Muscle of back (tissue), 11 donors: ENCODE results near the gene PADI3. TPM values are rescaled to one million over a fixed set of nuclear protein-coding genes. Genes with fewer than 3 reads are reported as not detected.
A peak's percentile ranks its signal among the peaks of the same experiment; 100 is the strongest.

Experiments
- DNase-seq, 3 donors: peaks; one replicate each; pipeline versions ENCODE4 v3.0.0 to v3.0.0-alpha.2; 2013
- polyA plus RNA-seq, 10 donors: library from polyadenylated mRNA; unstranded; fragments of 120-200 nt; gene quantifications; one replicate each; pipeline ENCODE4 v1.2.1, GENCODE V29; 2013; ENCODE audit not compliant: insufficient read length in 10 of 10

Gene PADI3
- polyA plus RNA-seq, 10 donors, result 0.09 to 0.11 TPM; not detected in 8

DNA sequence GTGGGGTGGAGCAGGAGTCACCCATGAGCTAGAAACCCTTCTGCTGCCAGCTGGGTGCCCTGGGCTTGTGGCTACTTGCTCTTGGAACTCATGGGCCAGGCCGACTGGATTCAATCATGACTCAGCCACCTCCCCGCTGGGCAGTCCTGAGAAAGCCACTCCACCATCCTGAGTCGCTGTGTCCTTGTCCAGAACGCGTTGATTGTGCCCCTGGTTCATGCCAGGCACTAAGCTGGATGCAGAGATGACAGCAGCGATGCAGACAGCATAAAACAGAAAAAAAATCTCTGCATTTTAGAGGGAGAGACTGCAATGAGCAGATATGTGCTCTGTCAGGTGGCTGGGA lies 33.4 kb upstream of the PADI3 start:
- DNase-seq, result no peak

DNA sequence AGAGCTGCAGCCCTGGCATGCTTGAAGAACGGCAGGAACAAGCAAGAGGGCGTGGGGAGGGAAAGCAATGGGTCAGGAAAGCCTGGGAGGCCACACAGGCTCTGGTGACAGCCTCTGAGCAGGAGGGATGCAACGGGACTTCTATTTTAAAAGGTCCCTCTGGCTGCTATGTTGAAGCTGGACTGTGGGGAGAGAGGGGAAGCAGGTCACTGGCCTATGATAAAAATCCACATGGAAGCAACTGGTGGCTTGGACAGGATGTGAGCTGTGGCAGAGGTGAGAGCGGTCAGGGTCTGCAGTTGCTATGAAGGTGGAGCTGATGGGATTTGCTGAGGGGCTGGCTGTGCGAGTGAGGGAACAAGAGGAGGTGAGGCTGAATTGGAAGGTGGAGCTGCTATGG lies 32.8 kb upstream of the PADI3 start:
- no peak for DNase-seq

DNA sequence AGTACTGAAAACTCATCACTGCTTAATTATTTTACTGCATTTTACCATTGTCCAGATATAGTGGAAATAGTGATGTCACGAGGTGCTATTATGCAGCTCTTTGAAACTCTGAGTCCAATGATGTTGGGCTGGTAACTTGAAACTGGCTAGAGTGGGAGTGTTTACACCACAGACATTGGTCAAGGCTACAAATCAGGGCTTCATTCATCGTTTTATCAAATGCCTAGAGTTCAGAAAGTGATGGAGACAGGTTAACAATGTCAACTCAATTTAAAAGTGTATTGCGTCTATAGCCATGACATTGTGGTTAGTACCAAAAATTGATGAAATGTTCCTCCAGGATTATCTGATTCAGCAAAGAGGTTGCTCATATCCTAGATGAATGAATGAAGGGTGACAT lies 31.3 kb upstream of the PADI3 start:
- no peak for DNase-seq

DNA sequence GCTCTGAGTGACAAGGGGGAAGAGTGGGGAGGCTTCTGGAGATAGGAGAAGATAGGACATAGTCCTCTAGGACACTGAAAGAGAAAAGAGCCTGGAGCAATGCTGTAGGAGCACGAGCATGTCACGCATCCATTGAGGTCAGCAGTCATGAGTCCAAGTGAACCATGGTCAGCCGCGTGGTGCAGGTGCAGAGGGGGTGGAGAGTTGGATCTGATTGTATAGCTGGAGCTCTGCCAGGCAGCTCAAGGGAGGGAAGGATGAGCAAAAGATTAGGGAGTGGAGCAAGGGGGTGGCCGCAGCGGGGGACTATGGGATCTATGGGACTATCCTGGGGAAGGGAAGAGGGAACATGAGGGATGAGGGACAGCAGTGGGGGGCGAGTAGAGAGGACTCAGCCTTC lies 30.0 kb upstream of the PADI3 start:
- no peak for DNase-seq

DNA sequence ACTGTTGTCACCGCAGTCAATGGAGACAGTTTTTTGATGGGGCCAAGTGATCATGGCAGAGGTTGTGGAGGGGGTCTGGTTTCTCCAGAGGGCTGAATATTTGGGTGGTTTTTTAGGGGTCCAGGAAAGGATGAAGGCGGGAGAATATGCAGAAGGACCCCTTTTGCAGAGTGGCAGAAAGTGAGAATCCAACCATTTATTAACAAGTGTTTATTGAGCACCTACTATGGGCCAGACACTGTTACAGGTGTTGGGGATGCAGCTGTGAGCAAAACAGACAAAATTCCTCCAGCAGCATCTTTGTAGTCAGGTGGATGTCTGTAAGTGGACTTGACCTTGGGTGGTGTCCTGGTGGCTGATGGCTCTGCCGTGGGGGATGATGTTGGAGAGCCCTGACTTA lies 28.6 kb upstream of the PADI3 start:
- no peak for DNase-seq

DNA sequence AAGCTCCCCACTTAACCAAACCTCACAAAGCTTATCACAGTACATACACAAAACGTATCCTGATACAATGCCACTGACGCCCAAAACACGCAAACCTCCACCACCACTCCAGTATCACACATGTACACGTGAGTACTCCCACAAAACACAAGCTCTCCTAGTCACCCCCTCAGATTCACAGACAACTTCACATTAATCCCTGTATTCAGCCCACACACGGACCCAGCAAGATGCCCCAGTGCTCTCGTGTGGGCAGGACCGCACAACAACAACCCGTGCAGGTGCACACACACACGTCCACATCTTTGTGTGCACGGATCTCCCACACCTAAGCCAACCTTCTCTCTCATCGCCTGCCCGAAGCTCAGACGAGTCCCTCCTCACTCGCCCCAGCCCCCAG lies 26.3 kb upstream of the PADI3 start:
- no peak for DNase-seq

DNA sequence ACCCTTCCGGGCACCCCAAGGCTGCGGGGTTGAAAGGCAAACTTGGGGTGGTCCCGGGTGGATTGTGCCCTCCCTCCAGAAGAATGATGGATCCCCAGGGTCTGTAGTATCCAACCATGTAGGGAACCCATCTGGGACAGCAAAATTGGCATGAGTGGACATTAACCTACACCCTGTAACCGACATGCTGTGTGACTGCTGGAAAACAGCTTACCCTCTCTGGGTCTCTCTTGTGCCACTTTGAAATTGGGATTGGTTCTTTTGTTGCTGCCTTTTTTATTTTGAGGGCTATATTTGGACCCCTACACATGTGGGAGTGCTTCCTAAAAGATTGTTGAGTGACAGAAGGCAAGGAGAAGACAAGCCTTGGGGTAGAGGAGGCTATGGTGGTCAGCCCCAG lies 24.5 kb upstream of the PADI3 start:
- DNase-seq, result no peak

DNA sequence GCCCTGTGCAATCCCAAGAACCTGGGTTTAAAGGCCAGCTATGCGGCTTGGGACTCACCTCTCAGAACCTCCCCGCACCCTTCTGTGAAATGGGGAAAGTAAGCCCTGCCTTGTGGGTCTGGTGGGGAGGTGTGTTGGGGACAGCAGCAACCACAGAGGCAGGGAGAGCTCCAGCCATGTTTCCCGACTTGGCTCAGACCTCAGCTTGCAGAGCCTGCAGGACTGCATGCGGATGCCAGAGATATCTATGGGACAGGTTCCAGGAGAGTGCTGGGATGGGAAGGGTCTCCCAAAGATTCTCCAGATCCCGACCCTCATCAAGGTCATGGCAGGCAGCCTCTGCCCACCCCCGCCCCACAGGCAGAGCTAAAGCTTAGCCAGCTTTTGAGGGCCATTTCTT lies 23.8 kb upstream of the PADI3 start:
- DNase-seq, result no peak

DNA sequence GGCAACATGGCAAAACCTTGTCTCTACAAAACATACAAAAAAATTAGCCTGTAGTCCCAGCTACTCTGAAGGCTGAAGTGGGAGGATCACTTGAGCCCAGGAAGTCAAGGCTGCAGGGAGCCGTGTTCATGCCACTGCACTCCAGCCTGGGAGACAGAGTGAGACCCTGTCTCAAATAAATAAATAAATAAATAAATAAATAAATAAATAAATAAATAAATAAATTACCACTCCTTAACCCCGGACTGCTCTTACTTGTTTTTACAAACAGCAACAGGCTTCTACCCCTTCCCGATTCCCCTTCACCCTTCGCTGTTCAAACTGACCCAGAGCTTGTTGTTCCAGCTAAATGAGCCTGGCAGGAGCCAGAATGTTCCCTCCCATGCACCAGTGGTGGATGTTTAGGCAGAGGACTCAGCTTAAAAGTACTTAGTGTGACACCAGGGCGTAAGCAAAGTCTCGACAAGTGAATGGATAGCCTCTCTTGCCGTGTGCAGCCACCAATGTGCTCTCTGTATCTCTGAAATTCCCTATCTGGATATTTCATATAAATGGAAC lies 21.5 kb upstream of the PADI3 start:
- no peak for DNase-seq

DNA sequence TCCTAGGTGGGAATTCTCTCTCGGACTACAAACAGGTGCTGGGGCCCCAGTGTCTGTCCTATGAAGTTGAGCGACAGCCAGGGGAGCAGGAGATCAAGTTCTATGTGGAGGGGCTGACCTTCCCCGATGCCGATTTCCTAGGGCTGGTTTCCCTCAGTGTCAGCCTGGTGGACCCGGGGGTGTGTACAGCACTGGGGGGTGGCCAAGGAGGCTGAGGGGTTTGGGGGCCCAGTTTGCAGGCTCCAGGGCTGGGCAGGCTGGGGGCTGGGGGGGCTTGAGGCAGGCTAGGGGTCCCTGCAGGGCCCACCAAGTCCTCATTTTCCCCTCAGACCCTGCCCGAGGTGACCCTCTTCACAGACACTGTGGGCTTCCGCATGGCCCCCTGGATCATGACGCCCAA lies 20.3 kb upstream of the PADI3 start:
- no peak for DNase-seq

DNA sequence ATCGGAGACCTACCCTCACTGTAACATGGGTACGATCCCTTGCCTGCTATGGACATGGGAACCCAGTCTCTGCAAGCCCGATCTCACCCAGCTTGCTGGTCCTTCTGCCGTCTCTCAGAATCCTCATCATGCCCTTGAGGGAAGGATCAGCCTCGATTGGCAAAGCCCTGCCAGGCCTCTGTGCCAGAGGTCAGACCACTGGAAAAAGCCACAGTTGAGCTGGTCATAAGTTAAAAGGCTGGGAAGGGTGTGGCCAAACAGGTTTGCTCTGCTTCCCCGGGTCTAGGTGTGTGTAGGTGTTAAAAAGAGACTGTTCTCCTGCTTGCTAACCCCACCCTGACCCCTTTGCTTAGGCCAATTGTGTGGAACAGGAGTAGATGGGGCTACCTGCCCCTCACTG lies 19.5 kb upstream of the PADI3 start:
- no peak for DNase-seq

DNA sequence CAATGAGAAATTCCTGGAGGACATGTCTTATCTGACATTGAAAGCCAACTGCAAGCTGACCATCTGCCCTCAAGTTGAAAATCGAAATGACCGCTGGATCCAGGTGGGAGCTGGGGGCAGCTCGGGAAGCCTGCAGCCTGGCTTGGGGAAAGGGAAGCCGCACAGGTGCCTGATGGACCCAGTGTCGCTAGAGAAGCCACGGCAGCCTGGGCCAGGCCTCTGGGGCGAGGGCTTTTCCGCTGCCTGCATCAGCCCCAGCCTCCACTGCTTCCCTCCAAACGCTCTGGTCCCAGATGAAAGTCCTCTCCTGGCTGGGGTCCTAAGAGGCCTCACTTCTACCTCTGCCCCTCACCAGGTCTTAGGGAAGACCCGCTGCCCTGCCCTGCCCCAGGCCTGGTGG lies 18.8 kb upstream of the PADI3 start:
- no peak for DNase-seq

DNA sequence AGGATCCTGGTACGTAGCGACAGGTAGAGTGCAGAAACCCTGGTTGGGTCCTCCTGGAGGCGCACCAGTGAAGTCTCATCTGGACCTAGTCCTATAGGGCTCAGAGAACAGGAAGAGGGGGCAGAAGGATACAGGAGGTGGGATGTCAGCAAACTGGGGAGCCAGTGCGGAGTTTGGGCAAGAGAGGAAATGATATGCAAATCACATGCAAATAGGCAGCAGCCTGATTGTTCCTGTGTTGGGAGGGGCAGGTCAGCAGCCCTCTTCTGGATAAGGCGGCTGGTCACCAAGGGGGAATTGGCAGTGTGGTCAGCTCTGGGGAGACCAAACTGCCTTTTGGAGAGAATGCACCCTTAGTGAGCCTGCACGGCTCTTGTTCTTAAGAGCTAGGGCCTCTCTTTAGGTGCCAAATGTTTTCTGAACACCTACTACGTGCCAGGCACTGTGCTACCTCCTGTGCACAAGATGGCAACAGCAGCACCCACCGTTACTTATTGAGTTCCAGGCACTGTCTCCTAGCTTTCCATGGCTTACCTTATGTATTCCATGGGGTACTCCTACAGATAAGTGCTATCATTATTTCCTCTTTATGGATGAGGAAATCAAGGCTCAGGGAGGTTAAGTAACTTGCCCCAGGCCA lies 18.1 kb upstream of the PADI3 start:
- DNase-seq, result no peak

DNA sequence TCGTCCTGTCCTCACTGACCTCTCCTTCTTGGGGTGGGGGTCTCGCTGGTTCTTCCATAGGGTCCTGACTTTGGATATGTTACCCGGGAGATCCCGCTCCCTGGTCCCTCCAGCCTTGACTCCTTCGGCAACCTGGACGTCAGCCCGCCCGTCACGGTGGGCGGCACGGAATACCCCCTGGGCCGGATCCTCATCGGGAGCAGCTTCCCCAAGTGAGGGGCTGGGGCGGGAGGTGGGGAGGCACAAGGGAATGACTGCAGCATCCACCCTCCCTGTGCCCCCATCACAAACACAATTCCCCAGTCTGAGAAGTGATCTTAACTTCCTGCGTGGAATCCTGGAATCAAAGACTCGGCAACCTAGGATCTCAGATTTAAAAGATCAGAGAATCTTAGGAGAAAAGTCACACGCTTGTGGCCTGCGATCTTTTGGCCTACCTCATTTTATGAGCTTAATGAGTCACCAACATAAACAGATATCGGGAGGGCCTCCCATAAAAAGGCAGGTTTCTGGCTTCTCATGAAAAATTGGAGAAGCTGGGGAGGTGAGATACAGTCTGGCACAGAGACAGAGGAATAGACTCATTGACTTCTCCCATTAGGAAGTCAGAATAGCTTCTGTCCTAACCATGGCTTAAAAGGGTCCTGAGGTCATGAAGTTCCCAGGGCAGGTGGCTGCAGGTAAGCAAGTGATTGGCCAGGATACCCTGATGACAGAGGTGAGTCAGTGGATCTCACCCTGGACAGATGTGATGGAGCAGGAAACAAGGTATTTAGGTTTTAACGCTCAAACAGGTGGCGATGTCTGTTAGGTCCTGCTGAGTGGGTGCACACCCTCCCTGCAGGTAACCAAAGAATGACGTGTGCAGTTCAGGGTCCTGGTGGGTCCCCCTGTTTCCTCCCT lies 15.9 kb upstream of the PADI3 start:
- peak in 1 of 3 donors; percentile 59 for DNase-seq

DNA sequence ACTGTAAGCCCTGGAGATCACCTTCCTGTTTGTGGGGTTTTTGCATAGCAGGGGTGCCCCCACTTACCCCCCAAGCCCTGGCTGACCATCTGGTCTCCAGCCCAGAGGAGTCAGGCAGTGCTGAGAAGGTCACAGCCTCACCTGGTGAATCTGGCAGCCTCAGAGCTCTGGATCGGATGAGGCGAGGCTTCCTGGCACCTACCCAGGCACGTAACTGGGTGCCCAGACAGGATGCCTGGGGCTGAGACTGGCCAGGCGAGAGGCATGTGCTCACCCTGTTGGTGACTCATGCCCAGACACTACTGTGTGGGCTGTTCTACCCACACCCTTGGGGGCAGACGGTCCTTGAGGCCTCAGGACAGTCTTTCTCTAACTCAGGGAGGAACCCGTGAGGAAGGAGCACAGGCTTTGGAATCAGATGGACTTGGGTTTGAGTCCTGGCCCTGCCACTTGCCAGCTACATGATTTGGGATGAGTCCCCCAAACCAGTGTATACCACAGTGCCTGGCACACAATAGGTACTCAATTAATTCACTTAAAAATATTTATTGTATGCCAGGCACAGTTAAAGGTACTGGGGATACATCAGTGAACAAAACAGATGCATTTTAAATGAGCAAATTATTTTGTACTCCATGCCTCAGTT lies 15.1 kb upstream of the PADI3 start:
- peak in 1 of 3 donors; percentile 70 for DNase-seq

DNA sequence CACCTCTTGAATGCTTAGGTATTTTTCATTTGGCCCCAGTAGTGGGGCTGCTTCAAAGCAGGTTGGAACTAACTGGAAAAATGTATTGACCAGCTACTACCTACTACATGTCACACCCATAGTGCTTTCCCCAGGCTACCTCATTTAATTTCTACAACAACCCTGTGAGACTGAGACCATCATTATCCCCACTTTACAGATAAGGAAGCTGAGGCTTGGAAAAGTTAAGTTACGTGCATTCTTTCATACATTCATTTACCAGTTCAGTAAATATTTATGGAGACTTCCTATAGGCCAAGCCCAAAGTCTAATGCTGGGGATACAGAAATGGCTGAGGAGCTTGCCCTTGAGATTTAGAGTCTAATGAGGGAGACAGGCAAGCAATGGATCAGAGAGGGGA lies 14.5 kb upstream of the PADI3 start:
- DNase-seq, result no peak

DNA sequence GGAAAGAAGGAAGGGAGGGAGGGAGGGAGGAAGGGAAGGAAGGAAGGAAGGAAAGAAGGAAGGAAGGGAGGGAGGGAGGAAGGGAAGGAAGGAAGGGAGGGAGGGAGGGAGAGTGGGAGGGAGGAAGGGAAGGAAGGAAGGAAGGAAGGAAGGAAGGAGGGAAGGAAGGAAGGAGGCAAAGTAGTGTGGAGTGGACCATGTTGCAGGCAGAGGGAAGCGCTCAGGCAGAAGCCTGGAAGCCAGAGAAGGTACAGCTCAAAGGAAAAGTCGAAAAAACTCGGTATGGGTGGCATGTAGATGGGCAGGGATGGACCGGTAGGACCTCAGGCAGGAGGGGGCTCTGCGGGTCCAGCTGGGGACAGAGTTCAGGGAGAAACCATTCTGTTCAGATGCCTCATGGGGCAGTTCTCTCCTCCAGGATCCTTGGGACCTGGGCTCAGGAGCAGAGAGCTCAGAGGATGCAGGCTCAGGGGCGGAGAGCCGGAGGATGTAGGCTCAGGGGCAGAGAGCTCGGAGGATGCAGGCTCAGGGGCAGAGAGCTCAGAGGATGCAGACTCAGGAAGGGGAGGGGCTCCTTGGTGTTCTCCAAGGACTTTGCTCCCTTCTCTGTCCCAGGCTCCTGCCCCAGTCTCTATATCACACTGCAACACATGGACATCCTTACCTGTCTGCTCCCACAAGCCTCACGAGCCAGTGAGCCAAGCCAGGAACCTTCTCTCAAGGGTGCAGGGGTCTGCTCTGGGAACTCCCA lies 13.6 kb upstream of the PADI3 start:
- no peak for DNase-seq

DNA sequence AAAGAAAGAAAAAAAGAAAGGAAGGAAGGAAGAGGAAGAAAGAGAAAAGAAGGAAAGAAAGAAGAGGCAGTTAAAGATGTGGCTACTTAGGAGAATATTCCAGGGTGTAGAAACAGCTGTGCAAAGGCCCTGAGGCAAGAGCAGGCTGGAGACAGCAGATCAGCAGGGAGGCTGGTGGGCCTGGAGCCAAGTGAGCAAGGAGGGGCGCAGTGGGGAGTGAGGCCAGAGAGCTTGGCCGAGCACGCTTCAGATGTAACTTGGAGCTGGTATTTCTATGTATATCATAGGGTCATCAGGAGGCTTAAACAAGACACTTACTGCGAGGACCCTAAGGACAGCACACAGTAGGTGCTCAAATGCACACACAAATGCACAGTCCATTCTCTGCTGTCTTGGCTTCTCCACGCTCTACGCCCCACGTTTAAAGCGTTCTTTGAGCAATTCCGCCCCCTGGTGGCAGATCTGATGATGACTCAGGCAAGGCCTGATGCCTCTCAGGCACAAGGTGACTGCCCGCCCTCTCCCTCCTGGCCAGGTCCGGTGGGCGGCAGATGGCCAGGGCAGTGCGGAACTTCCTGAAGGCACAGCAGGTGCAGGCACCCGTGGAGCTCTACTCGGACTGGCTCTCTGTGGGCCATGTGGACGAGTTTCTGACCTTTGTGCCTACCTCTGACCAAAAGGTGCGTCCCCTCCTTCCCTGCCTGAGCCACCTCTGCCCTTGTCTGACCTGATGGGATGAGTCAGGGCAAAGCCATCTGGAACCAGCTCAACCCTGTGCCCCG lies 11.9 kb upstream of the PADI3 start:
- peak; percentile 78 to 86 (median 84) for DNase-seq

DNA sequence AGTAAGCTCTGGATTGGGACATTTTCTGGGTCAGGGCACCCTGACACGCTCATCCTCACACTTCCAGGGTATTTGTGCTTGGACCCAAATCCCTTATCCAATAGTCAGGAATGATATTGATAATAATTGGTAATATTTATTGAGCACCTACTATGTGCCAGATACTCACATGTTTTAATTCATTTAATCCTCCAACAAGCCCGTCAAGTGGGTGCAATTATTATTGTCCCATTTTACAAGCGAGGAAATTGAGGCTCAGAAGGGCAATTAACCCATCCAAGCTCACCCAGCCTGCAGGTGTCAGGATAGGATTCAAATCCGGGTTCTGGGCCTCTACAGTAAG lies 11.4 kb upstream of the PADI3 start:
- no peak for DNase-seq

DNA sequence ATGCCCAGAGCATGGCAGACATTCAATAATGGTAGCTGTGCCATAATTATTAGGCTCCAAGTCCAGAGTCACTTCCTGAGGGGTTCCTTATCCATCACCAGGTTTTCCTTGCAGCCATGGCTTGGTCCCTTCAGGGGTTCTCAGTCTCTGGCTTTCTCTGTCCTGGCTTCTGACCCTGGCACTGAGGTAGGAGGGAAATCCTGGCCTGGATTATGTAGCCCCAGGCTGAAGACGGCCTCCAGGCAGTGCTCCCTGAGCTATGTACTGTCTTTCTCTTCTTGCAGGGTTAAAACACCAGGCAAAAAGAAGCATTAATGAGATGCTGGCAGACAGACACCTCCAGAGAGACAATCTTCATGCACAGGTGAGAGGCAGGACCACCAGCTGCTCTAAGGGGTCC lies 9.5 kb upstream of the PADI3 start:
- DNase-seq, result peak; percentile 82 to 92 (median 84)
